ENCODE measurements around the gene MIDN.

The MIDN gene

GRCh38 chr19:1255186-1256161 is 7.1 kb downstream of the MIDN start (continued):
- TF ChIP-seq ZNF280D (tag by site-specific recombination; IDR thresholded peaks at IDR 0.05) (no peak), BCL11B (tag by site-specific recombination; IDR thresholded peaks at IDR 0.05; ENCODE audit: low read depth) (peak; percentile 66; the same call in 1 of the 2 replicates), ZNF248 (tag by site-specific recombination; IDR thresholded peaks at IDR 0.05) (no peak), ZNF350 (tag by site-specific recombination; IDR thresholded peaks at IDR 0.05) (no peak), PRDM1 (tag by site-specific recombination; IDR thresholded peaks at IDR 0.05) (no peak), ZNF138 (tag by site-specific recombination; IDR thresholded peaks at IDR 0.05; ENCODE audit: borderline replicate concordance) (no peak), ZSCAN30 (tag by site-specific recombination; IDR thresholded peaks at IDR 0.05) (no peak), YY1 (tag by site-specific recombination; IDR thresholded peaks at IDR 0.05) (no peak), BCL11A (tag by site-specific recombination; IDR thresholded peaks at IDR 0.05; ENCODE audit: low read depth) (0 out of 2 replicates have a peak, but pooled peaks have one; percentile 9), GLIS2 (tag by site-specific recombination; IDR thresholded peaks at IDR 0.05) (peak; percentile 74), ZNF266 (tag by site-specific recombination; IDR thresholded peaks at IDR 0.05; ENCODE audit: low read depth) (no peak), ZNF148 (tag by site-specific recombination; IDR thresholded peaks at IDR 0.05; ENCODE audit: borderline replicate concordance) (no peak), ZNF433 (tag by site-specific recombination; IDR thresholded peaks at IDR 0.05; ENCODE audit: low read depth) (no peak), SP7 (tag by site-specific recombination; IDR thresholded peaks at IDR 0.05) (no peak), ATF2 (tag by site-specific recombination; IDR thresholded peaks at IDR 0.05; ENCODE audit: low read depth) (no peak), KLF16 (tag by site-specific recombination; IDR thresholded peaks at IDR 0.05) (no peak), ZIC2 (tag by site-specific recombination; IDR thresholded peaks at IDR 0.05) (no peak), ZBTB48 (tag by site-specific recombination; IDR thresholded peaks at IDR 0.05) (no peak), ZNF658 (tag by site-specific recombination; IDR thresholded peaks at IDR 0.05) (no peak), ZNF157 (tag by site-specific recombination; IDR thresholded peaks at IDR 0.05) (no peak), ZSCAN23 (tag by site-specific recombination; IDR thresholded peaks at IDR 0.05) (no peak), ZNF362 (tag by site-specific recombination; IDR thresholded peaks at IDR 0.05) (no peak), GFI1B (tag by site-specific recombination; IDR thresholded peaks at IDR 0.05) (no peak), GLIS1 (tag by site-specific recombination; IDR thresholded peaks at IDR 0.05) (peak; percentile 24; the same call in 1 of the 2 replicates), ZBTB44 (tag by site-specific recombination; IDR thresholded peaks at IDR 0.05) (no peak)
